Measurements from ENCODE around the gene SPATA12.

SPATA12 gene

DNA sequence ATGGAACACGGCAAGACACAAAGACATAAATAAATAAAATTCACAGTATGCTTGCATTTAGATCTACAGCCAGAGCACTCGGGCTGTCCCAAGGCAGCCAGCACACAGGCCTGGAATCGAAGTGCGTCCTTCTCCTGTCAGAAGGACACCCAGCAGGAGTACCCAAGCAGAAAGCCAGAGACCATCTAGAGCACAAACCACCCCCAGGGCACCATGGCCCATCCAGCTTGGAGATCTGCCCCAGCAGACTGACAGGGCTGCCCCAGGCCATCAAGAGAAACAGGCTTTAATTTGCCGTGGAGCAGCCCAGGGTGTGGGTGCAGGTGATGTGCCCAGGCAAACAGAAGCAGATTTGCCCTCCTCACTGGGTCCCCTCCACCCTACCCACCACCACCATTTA is 7.8 kb upstream of the SPATA12 start:
- Histone ChIP-seq H3K9me3 (no peaks in the 10 kb centered on the region), H3K4me3 (ENCODE audit: low read depth in 1 of 2, low read length in 1 of 2) (no peak overlapping the region), H3K4me1 (ENCODE audit: control insufficient read depth in 1 of 2, insufficient read depth in 1 of 2, low read depth in 1 of 2, low read length in 1 of 2) (peaks cover 11 to 14% of the 10 kb centered on the region in 2 experiments), H3K27me3 (no peaks in the 10 kb centered on the region), H3K27ac (no peak overlapping the region), H3K36me3 (no peaks in the 10 kb centered on the region)
- TF ChIP-seq, protein P1, sequence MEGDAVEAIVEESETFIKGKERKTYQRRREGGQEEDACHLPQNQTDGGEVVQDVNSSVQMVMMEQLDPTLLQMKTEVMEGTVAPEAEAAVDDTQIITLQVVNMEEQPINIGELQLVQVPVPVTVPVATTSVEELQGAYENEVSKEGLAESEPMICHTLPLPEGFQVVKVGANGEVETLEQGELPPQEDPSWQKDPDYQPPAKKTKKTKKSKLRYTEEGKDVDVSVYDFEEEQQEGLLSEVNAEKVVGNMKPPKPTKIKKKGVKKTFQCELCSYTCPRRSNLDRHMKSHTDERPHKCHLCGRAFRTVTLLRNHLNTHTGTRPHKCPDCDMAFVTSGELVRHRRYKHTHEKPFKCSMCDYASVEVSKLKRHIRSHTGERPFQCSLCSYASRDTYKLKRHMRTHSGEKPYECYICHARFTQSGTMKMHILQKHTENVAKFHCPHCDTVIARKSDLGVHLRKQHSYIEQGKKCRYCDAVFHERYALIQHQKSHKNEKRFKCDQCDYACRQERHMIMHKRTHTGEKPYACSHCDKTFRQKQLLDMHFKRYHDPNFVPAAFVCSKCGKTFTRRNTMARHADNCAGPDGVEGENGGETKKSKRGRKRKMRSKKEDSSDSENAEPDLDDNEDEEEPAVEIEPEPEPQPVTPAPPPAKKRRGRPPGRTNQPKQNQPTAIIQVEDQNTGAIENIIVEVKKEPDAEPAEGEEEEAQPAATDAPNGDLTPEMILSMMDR (IDR thresholded peaks at IDR 0.05): no peak

DNA sequence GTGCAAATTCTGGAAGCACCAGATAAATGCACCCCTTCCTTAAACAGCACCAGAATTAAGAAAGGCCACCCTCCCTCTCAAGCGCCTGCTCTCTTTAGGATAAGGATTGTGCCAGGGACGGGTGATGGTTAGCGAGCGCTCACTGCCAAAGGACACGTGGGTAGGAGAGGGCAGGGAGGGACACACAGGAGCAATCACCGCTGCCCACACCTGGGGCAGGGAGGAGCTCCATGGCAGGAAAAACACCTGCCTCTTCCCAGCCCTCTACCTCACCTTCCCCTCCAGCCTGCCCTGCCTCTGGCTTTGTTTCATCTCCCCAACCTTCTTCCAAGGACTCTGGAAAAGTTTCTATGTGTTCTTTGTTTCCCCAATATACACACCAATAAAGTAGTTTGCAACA is 7.3 kb upstream of the SPATA12 start:
- Histone ChIP-seq H3K27ac (no peak overlapping the region), H3K27me3 (no peaks in the 10 kb centered on the region), H3K4me1 (ENCODE audit: control insufficient read depth in 1 of 2, insufficient read depth in 1 of 2, low read depth in 1 of 2, low read length in 1 of 2) (peaks cover 6 to 9% of the 10 kb centered on the region in 2 experiments), H3K9me3 (no peaks in the 10 kb centered on the region), H3K4me3 (ENCODE audit: low read depth in 1 of 2, low read length in 1 of 2) (no peak overlapping the region), H3K36me3 (no peaks in the 10 kb centered on the region)
- TF ChIP-seq, protein P1 (IDR thresholded peaks at IDR 0.05): no peak

DNA sequence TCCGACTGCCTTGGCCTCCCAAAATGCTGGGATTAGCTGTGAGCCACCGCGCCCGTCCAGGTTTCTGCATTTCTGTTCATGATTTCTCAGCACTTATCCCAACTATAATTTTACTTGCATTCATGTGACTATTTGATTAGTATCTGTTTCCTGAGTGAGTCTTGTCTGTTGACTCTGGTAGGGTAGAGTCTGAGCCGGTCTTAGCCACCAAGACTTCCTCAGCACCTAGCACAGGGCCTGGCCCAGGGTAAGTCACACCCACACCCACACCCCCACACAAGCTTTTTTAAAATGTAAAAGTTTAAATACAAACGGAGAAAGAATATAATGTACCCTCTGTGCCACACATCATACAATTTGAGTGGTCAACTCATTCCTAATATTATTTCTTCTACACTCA is 3.1 kb upstream of the SPATA12 start:
- Histone ChIP-seq H3K9me3 (no peaks in the 10 kb centered on the region), H3K27me3 (no peaks in the 10 kb centered on the region), H3K27ac (no peak overlapping the region), H3K4me3 (ENCODE audit: low read depth in 1 of 2, low read length in 1 of 2) (no peak overlapping the region), H3K4me1 (ENCODE audit: control insufficient read depth in 1 of 2, insufficient read depth in 1 of 2, low read depth in 1 of 2, low read length in 1 of 2) (peaks cover 6 to 16% of the 10 kb centered on the region in 2 experiments), H3K36me3 (no peaks in the 10 kb centered on the region)
- TF ChIP-seq, protein P1 (IDR thresholded peaks at IDR 0.05): no peak

DNA sequence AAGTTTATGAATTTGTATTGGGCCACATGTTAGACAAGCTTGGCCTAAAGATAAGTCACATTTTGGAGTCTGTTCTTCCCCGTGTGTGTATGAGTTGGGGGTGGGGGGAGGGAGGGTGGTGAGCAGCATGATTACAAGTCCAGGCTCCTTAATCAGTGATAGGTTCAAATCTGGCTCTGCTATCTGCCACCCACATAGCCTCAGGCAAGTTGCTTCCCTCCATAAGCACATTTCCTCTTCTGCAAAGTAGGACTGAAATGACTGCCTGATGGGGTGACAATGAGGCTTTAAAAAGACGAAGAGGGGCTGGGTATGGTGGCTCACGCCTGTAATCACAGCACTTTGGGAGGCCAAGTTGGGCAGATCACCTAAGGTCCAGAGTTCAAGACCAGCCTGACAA is 1.1 kb upstream of the SPATA12 start:
- Histone ChIP-seq H3K27ac (no peak overlapping the region), H3K4me1 (ENCODE audit: control insufficient read depth in 1 of 2, insufficient read depth in 1 of 2, low read depth in 1 of 2, low read length in 1 of 2) (peaks cover 26 to 36% of the 10 kb centered on the region in 2 experiments), H3K4me3 (ENCODE audit: low read depth in 1 of 2, low read length in 1 of 2) (no peak overlapping the region)

DNA sequence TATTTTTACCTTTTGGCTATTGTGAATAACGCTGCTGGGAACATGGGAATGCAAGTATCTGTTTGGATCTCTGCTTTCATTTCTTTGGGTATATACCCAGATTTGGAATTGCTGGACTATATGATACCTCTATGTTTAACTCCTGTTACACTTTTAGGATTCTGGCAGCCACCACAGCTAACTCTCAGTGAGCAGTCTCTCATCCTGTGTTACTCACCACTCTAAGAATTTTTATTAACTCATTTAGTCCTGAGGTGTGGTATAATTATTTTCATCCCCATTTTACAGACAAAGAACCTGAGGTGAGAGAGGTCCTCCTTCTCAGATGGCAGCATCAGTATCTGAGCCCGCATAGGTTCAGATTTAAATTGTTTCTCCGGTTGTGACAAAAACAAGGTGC is 1.1 kb downstream of the SPATA12 start:
- TF ChIP-seq, protein P1 (IDR thresholded peaks at IDR 0.05): no peak
- no peaks in the 10 kb centered on the region for H3K27me3 ChIP-seq
- no peak overlapping the region for H3K4me3 ChIP-seq (ENCODE audit: low read depth in 1 of 2, low read length in 1 of 2)
- H3K36me3 ChIP-seq: no peaks in the 10 kb centered on the region
- H3K9me3 ChIP-seq: no peaks in the 10 kb centered on the region
- H3K4me1 ChIP-seq (ENCODE audit: control insufficient read depth in 1 of 2, insufficient read depth in 1 of 2, low read depth in 1 of 2, low read length in 1 of 2): peaks cover 40 to 50% of the 10 kb centered on the region in 2 experiments
- H3K27ac ChIP-seq: no peak overlapping the region

More for the DNA sequence above, 1.1 kb upstream of the SPATA12 start:
- TF ChIP-seq, protein P1 (IDR thresholded peaks at IDR 0.05): no peak
- Histone ChIP-seq H3K27me3 (no peaks in the 10 kb centered on the region), H3K36me3 (no peaks in the 10 kb centered on the region), H3K9me3 (no peaks in the 10 kb centered on the region)

Measured in neutrophil (primary cell).